Esophagus squamous epithelium (tissue), 5 donors: ENCODE measurements around the gene SLA2. TPM values are rescaled to one million over a fixed set of nuclear protein-coding genes. Genes with fewer than 3 reads are reported as not detected.
"Not testable (repeated sequence)": the region's sequence is repeated elsewhere in the genome, so short reads cannot be mapped to it uniquely, and the experiment has no call there.

Source experiments
- DNase-seq: peaks from one replicate; lab custom pipeline; 2025; lab: John Stamatoyannopoulos, UW
- H3K27ac ChIP-seq, 4 donors: fragments of 200-600 bp; sonication (generic); one replicate each; pipeline ENCODE4 v1.5.1; 2016 to 2019; ENCODE audit warnings: mild to moderate bottlenecking in 1 of 4
- H3K27me3 ChIP-seq, 4 donors: fragments of 200-600 bp; sonication (generic); 1 replicate in 3 of 4; 2 replicates in 1 of 4; pipeline versions ENCODE4 v1.5.1 to v1.6.0; 2017 to 2021; ENCODE audit warnings: antibody characterized with exemption in 1 of 4
- H3K36me3 ChIP-seq, 3 donors: fragments of 200-600 bp; sonication (generic); one replicate each; pipeline ENCODE4 v1.5.1; 2016 to 2019
- H3K4me1 ChIP-seq, 3 donors: fragments of 200-600 bp; sonication (generic); one replicate each; pipeline ENCODE4 v1.5.1; 2017 to 2019
- H3K4me3 ChIP-seq, 4 donors: fragments of 200-600 bp; sonication (generic); 1 replicate in 3 of 4; 2 replicates in 1 of 4; pipeline ENCODE4 v1.5.1; 2016 to 2019; ENCODE audit warnings: mild to moderate bottlenecking in 2 of 4, moderate library complexity in 1 of 4
- H3K9me3 ChIP-seq, 3 donors: fragments of 200-600 bp; sonication (generic); one replicate each; pipeline ENCODE4 v1.5.1; 2016 to 2019
- POLR2A ChIP-seq, 4 donors: fragments of 450-650 bp; IDR thresholded peaks; one replicate each; pipeline ENCODE4 v1.6.1; 2017; ENCODE audit warnings: antibody characterized with exemption in 4 of 4, mild to moderate bottlenecking in 4 of 4, moderate library complexity in 3 of 4
- WGBS, 2 donors: methylation state at CpG; one replicate each; pipeline ENCODE4 v1.1.5; 2018; 5-methylcytosine and 5-hydroxymethylcytosine counted together
- intact Hi-C: fragments of 100-400 bp; cut with DNase I; formaldehyde crosslinking; loops from one replicate; pipeline ENCODE4 v1.15.0; 2022
- total RNA-seq, 4 donors: library from RNA; depleted of rRNA; stranded (reverse); fragments of >200 nt; gene quantifications; one replicate each; pipeline ENCODE4 v1.1.0, GENCODE V29; 2016
- TF ChIP-seq, protein P1 (sequence below), 6 experiments: fragments of 450-650 bp in 4 of 6; fragments of 200-600 bp in 2 of 6; sonication (generic) in 2 of 6; IDR thresholded peaks; one replicate each; pipeline ENCODE4 v1.5.1; 2016 to 2019; ENCODE audit warnings: antibody characterized with exemption in 6 of 6, mild to moderate bottlenecking in 4 of 6, moderate library complexity in 4 of 6
- donor health status: DM: yes; HTN: yes; CAD: no.

SLA2 gene, protein sequence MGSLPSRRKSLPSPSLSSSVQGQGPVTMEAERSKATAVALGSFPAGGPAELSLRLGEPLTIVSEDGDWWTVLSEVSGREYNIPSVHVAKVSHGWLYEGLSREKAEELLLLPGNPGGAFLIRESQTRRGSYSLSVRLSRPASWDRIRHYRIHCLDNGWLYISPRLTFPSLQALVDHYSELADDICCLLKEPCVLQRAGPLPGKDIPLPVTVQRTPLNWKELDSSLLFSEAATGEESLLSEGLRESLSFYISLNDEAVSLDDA
- 1 to 10 TPM in 1 of 4 donors, under 1 TPM in 2, not detected in 1; 0.11 to 1.9 (median 0.61) TPM for total RNA-seq

DNA sequence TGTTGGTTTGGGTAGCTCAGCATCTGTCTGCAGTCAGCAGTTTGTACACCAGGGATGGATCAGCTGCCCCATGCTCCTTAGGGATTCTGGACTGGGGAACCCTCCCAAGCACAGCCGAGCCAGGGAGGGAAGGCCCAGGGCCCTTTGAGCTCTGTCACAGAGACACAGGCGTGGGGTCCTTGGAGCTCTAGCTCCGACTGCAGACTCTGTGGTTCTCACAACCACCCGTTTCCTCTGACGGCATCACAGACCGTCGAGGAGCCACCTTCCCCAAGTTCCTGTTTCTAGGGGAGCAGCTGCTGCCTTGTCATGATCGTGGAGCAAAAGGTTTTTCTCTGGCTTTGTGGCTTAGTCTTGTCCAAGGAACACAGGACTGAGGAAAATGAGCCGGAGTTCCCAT, at the start of gene SLA2:
Gene SLA2 (minus strand): TSS at position 199 of the 400 bp plus-strand sequence. CDS start 4,861 bp downstream, outside the sequence.
- intact Hi-C loops = no loop called here
- Histone ChIP-seq H3K9me3 (no peaks in the 10 kb centered on the region), H3K36me3 (peaks cover 0 to under 1% (median 0%) of the 10 kb centered on the region in 3 donors), H3K4me1 (peaks cover 0 to 10% (median 3%) of the 10 kb centered on the region in 3 donors), H3K4me3 (peak within 1 kb of the TSS in 2 of 4 donors; percentile 25 to 42), H3K27me3 (peaks cover 0 to 20% (median 0%) of the 10 kb centered on the region in 4 donors), H3K27ac (peak within 1 kb of the TSS in 3 of 4 donors; percentile 5 to 54 (median 27))
- 63 to 74% methylated on average over 4 to 8 of the region's 9 CpGs for WGBS, 2 donors
- peak in 1 of 4 donors; percentile 42 for TF ChIP-seq POLR2A (IDR thresholded peaks at IDR 0.05)
- TF ChIP-seq, protein P1, sequence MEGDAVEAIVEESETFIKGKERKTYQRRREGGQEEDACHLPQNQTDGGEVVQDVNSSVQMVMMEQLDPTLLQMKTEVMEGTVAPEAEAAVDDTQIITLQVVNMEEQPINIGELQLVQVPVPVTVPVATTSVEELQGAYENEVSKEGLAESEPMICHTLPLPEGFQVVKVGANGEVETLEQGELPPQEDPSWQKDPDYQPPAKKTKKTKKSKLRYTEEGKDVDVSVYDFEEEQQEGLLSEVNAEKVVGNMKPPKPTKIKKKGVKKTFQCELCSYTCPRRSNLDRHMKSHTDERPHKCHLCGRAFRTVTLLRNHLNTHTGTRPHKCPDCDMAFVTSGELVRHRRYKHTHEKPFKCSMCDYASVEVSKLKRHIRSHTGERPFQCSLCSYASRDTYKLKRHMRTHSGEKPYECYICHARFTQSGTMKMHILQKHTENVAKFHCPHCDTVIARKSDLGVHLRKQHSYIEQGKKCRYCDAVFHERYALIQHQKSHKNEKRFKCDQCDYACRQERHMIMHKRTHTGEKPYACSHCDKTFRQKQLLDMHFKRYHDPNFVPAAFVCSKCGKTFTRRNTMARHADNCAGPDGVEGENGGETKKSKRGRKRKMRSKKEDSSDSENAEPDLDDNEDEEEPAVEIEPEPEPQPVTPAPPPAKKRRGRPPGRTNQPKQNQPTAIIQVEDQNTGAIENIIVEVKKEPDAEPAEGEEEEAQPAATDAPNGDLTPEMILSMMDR (IDR thresholded peaks at IDR 0.05) = no peak
- no peak for DNase-seq

DNA sequence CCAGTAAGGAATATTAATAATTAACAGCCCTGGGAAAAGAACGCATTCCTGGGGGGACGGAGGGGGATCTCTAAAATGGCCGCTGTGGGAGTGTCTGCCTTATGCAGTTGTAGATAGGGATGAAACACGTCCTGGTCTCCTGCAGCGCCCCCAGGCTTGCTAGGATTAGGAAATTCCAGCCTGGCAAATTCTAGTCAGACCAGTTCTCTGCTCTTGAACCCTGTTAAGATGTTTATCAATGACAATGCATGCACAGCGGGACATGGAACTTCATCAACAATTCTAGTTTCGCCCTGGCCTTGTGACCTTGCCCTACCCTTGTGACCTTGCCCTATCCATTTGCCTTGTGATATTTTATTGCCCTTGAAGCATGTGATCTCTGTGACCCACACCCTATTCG, 49.5 kb upstream of the SLA2 start:
- DNase-seq, H3K4me3 ChIP-seq, H3K9me3 ChIP-seq, H3K27me3 ChIP-seq, H3K4me1 ChIP-seq, H3K36me3 ChIP-seq, intact Hi-C loops, H3K27ac ChIP-seq: not testable (repeated sequence)
- WGBS, 2 donors = 78 to 90% methylated on average over 8 of the region's 8 CpGs

DNA sequence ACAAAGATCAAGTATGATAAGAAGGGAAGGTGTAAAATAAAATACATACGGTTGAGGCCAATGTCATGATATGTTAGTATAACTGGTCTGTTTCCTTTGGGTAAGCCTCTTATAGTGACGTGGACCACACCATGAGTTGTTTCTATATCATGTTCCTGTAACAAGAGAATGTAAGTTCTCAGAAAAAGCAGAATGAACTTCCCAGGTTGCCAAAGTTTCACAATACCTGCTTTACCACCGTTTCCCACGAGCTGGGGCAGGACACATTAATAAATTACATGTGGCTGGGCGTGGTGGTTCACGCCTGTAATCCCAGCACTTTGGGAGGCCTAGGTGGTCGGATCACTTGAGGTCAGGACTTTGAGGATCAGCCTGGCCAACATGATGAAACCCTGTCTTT, 42.6 kb upstream of the SLA2 start:
- no peaks in the 10 kb centered on the region for H3K9me3 ChIP-seq
- DNase-seq = no peak
- WGBS, 2 donors = 29 to 60% methylated on average over 7 of the region's 7 CpGs
- H3K4me3 ChIP-seq = no peak overlapping the region
- TF ChIP-seq POLR2A (IDR thresholded peaks at IDR 0.05) = no peak
- TF ChIP-seq, protein P1 (IDR thresholded peaks at IDR 0.05) = no peak
- peaks cover 0 to 19% (median 0%) of the 10 kb centered on the region in 3 donors for H3K4me1 ChIP-seq
- H3K27ac ChIP-seq = peak overlapping the region in 2 of 4 donors; percentile 18 to 37
- intact Hi-C loops = no loop called here
- H3K27me3 ChIP-seq = no peaks in the 10 kb centered on the region
- peaks cover 0 to 45% (median 0%) of the 10 kb centered on the region in 3 donors for H3K36me3 ChIP-seq

DNA sequence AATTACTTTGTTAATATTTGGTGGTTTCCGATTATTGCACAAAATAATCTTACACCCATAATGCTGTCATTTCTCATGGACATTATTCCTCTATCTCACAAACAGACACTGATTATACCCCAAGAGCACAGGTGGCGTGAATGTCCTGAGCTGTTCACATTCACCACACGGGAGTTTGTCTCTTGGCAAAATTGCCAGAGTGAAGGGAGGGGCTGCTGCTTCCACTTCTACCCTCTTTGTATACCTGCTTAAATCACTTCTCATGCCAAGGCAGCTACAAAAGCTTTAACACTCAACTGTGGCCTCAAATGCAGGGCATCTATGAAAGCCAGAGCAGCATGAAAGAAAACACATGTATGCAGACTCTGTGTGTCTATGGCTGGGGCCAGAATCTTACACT, 41.9 kb upstream of the SLA2 start:
- WGBS, 2 donors = 69 to 74% methylated on average over 3 of the region's 3 CpGs
- Histone ChIP-seq H3K9me3 (no peaks in the 10 kb centered on the region), H3K4me3 (no peak overlapping the region), H3K36me3 (peaks cover 0 to 53% (median 0%) of the 10 kb centered on the region in 3 donors), H3K27me3 (no peaks in the 10 kb centered on the region), H3K4me1 (peaks cover 0 to 19% (median 0%) of the 10 kb centered on the region in 3 donors), H3K27ac (peak overlapping the region in 1 of 4 donors; percentile 37)
- intact Hi-C loops = no loop called here
- no peak for DNase-seq
- no peak for TF ChIP-seq POLR2A (IDR thresholded peaks at IDR 0.05)
- TF ChIP-seq, protein P1 (IDR thresholded peaks at IDR 0.05) = no peak

DNA sequence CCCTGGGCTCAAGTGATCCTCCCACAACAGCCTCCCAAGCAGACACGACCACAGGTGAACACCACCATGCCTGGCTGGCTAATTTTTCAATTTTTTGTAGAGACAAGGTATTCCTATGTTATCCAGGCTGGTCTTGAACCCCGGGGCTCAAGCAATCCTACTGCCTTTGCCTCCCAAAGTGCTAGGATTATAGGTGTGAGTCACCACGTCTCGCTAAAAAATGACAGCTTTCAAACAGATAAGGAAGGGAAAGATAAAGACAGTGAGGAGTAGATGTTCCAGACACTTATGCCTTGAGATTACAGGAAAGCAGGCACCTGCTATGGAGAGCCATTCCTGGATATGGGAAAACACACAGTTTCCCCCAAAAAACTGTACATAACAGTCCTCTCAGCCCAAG, 40.9 kb upstream of the SLA2 start:
- intact Hi-C loops = no loop called here
- TF ChIP-seq, protein P1 (IDR thresholded peaks at IDR 0.05) = no peak
- TF ChIP-seq POLR2A (IDR thresholded peaks at IDR 0.05) = no peak
- no peaks in the 10 kb centered on the region for H3K27me3 ChIP-seq
- no peak overlapping the region for H3K27ac ChIP-seq
- WGBS, 2 donors = 62 to 85% methylated on average over 4 of the region's 4 CpGs
- DNase-seq = no peak
- no peaks in the 10 kb centered on the region for H3K9me3 ChIP-seq
- peaks cover 0 to 62% (median 0%) of the 10 kb centered on the region in 3 donors for H3K36me3 ChIP-seq
- peaks cover 0 to 19% (median 0%) of the 10 kb centered on the region in 3 donors for H3K4me1 ChIP-seq
- no peak overlapping the region for H3K4me3 ChIP-seq
